ENCODE data around the gene CD6.

- TF ChIP-seq GATA2 (IDR thresholded peaks at IDR 0.05; ENCODE audit: low read depth, low read length) (no peak), GATA3 (IDR thresholded peaks at IDR 0.05; ENCODE audit: low read depth, low read length) (no peak)
Observed at GRCh38 chr11:61021661-61022212, 50.3 kb downstream of the CD6 start.
